Measurements from ENCODE around the gene THSD4. TPM values are rescaled to one million over a fixed set of nuclear protein-coding genes. Genes with fewer than 3 reads are reported as not detected.

The THSD4 gene
- total and polyA plus RNA-seq, 2 of the 4 experiments (the other 2 are of a cell fraction): 25.5 to 31.1 TPM

- H3K4me2 ChIP-seq (ENCODE audit: low read depth, low read length): no peak overlapping the region
- no peak overlapping the region for H2BK120ac ChIP-seq (ENCODE audit: low read depth, low read length)
- no peak overlapping the region for H4K91ac ChIP-seq (ENCODE audit: insufficient read depth, low read depth, low read length)
- no peak overlapping the region for H3K4ac ChIP-seq (ENCODE audit: low read depth, low read length)
- no peaks in the 10 kb centered on the region; the same call in 1 of the 2 replicates for H3K9me1 ChIP-seq (ENCODE audit: insufficient read depth, low read length)
- H3K36me3 ChIP-seq (ENCODE audit: control insufficient read depth, insufficient read depth, low read length): no peaks in the 10 kb centered on the region; the same call in 1 of the 2 replicates
- ATAC-seq (ENCODE audit: low read depth) (no peak), DNase-seq (peak; percentile 45)
- no peak overlapping the region for H3K4me3 ChIP-seq (ENCODE audit: insufficient read depth, low read depth, low read length)
- H4K5ac ChIP-seq (ENCODE audit: low read depth, low read length): no peak overlapping the region
- H2AK9ac ChIP-seq (replicated peaks; ENCODE audit: low read depth, low read length, poor library complexity): no peak overlapping the region
- no peak overlapping the region for H3K27ac ChIP-seq (ENCODE audit: insufficient read depth, low read length)
- no peak overlapping the region for H3K56ac ChIP-seq (ENCODE audit: extremely low read depth, insufficient read depth, low read length)
- H3K18ac ChIP-seq (ENCODE audit: low read depth, low read length): no peak overlapping the region
- H3K9ac ChIP-seq (ENCODE audit: low read depth, low read length): no peak overlapping the region
- peaks cover 2% of the 10 kb centered on the region; the same call in 1 of the 2 replicates for H3K4me1 ChIP-seq (ENCODE audit: control insufficient read depth, insufficient read depth, low read length)
- no peak overlapping the region for H3K14ac ChIP-seq (replicated peaks; ENCODE audit: low read depth, low read length)
- ChIA-PET POLR2A (ENCODE audit: unreplicated experiment) (interaction anchor here (0.6 kb wide), 1 partner anchor 16 kb away, joined by 3 read pairs; no protein-coding TSS in a partner anchor), CTCF (no interaction called here)
- H2AFZ ChIP-seq (replicated peaks; ENCODE audit: low read length, poor library complexity): no peak overlapping the region
- H2BK5ac ChIP-seq (ENCODE audit: low read depth, low read length, poor library complexity, severe bottlenecking): no peak overlapping the region
- TF ChIP-seq CEBPB (IDR thresholded peaks at IDR 0.05; ENCODE audit: low read depth, low read length) (no peak), ELK1 (IDR thresholded peaks at IDR 0.05; ENCODE audit: borderline replicate concordance, low read depth, low read length) (no peak), RFX5 (IDR thresholded peaks at IDR 0.05; ENCODE audit: low read depth, low read length) (no peak), RCOR1 (IDR thresholded peaks at IDR 0.05; ENCODE audit: insufficient replicate concordance, low read length) (no peak), NFE2L2 (IDR thresholded peaks at IDR 0.05; ENCODE audit: low read depth, low read length) (no peak), MAZ (IDR thresholded peaks at IDR 0.05; ENCODE audit: borderline replicate concordance, low read depth, low read length) (no peak), POLR2A (IDR thresholded peaks at IDR 0.05; ENCODE audit: low read depth, low read length) (no peak), MXI1 (IDR thresholded peaks at IDR 0.05; ENCODE audit: borderline replicate concordance, low read depth, low read length) (no peak), RAD21 (IDR thresholded peaks at IDR 0.05; ENCODE audit: low read length) (no peak), BHLHE40 (IDR thresholded peaks at IDR 0.05; ENCODE audit: low read depth, low read length) (no peak), CHD1 (IDR thresholded peaks at IDR 0.05; ENCODE audit: low read depth, low read length) (no peak), SMC3 (IDR thresholded peaks at IDR 0.05; ENCODE audit: low read depth, low read length) (no peak), MAFK (IDR thresholded peaks at IDR 0.05; ENCODE audit: low read depth, low read length) (no peak)
- TF ChIP-seq, protein P1, sequence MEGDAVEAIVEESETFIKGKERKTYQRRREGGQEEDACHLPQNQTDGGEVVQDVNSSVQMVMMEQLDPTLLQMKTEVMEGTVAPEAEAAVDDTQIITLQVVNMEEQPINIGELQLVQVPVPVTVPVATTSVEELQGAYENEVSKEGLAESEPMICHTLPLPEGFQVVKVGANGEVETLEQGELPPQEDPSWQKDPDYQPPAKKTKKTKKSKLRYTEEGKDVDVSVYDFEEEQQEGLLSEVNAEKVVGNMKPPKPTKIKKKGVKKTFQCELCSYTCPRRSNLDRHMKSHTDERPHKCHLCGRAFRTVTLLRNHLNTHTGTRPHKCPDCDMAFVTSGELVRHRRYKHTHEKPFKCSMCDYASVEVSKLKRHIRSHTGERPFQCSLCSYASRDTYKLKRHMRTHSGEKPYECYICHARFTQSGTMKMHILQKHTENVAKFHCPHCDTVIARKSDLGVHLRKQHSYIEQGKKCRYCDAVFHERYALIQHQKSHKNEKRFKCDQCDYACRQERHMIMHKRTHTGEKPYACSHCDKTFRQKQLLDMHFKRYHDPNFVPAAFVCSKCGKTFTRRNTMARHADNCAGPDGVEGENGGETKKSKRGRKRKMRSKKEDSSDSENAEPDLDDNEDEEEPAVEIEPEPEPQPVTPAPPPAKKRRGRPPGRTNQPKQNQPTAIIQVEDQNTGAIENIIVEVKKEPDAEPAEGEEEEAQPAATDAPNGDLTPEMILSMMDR (conservative IDR thresholded peaks at IDR 0.05; ENCODE audit: low read depth, low read length): no peak
- intact Hi-C loops (cut with micrococcal nuclease) (no loop called here), dilution Hi-C loops (cut with HindIII; ENCODE audit: low sequenced_read_pairs, unreplicated experiment) (no loop called here), in situ Hi-C loops (cut with MboI; ENCODE audit: low sequenced_read_pairs) (no loop called here)
- no peak overlapping the region for H2AK5ac ChIP-seq (ENCODE audit: low read depth, low read length)
- peaks cover 16% of the 10 kb centered on the region; the same call in 1 of the 2 replicates for H4K20me1 ChIP-seq (ENCODE audit: insufficient read depth, low read length)
- BruUV-seq (replicated peaks): no TSS peak
- H3K79me1 ChIP-seq (ENCODE audit: low read depth in 1 of 2, low read length in 2 of 2): no peaks in the 10 kb centered on the region
- no peaks in the 10 kb centered on the region for H3K27me3 ChIP-seq (ENCODE audit: control insufficient read depth, insufficient read depth, low read length)
- H3K9me3 ChIP-seq (ENCODE audit: control insufficient read depth, insufficient read depth, low read length): no peaks in the 10 kb centered on the region
- H2BK15ac ChIP-seq (ENCODE audit: low read depth, low read length): no peak overlapping the region
- no peak overlapping the region for H2BK20ac ChIP-seq (ENCODE audit: low read depth, low read length)
- no peak overlapping the region for H4K8ac ChIP-seq (ENCODE audit: low read depth in 2 of 2, low read length in 2 of 2)
- H3K23ac ChIP-seq (ENCODE audit: low read depth, low read length): no peak overlapping the region
- WGBS, 2 experiments (ENCODE audit: extremely low coverage in 2 of 2, insufficient read length in 1 of 2): no CpG with 5 or more reads among the region's 5 CpGs
Observed at GRCh38 chr15:71545223-71545760, 430.0 kb downstream of the THSD4 start.

Measured in IMR-90 (cell line).